Activated CD8-positive, alpha-beta T cell treated with anti-CD3 and anti-CD28 coated beads for 36 hours (primary cell): Measurements from ENCODE around the gene MUC13. TPM values are rescaled to one million over a fixed set of nuclear protein-coding genes. Genes with fewer than 3 reads are reported as not detected.

Experiments used
- ATAC-seq: fragments of 200-7000 bp; cut with Tn5 transposase; one replicate; pipeline ENCODE4 v1.10.0; 2021; ENCODE audit warnings: mild to moderate bottlenecking, moderate library complexity
- CTCF ChIA-PET: fragments of 350-600 bp; sonication (Branson Sonifier 250); formaldehyde crosslinking; loops from one replicate; lab custom pipeline; 2021; ENCODE audit warnings: antibody characterized with exemption; lab: Charles Lee
- POLR2A ChIA-PET: fragments of 350-600 bp; sonication (Branson Sonifier 250); formaldehyde crosslinking; loops from one replicate; lab custom pipeline; 2021; ENCODE audit warnings: antibody characterized with exemption; lab: Charles Lee
- DNase-seq: peaks from one replicate; pipeline ENCODE4 v3.0.0-alpha.2; 2020
- H3K27ac Mint-ChIP-seq: one replicate; pipeline ENCODE4 v1.8.0; 2021; ENCODE audit warnings: mild to moderate bottlenecking, mixed read lengths
- H3K27me3 Mint-ChIP-seq: one replicate; pipeline ENCODE4 v1.8.0; 2021; ENCODE audit warnings: mixed read lengths
- H3K36me3 Mint-ChIP-seq: one replicate; pipeline ENCODE4 v1.8.0; 2021; ENCODE audit warnings: low read depth, mixed read lengths
- H3K4me1 Mint-ChIP-seq: one replicate; pipeline ENCODE4 v1.8.0; 2021; ENCODE audit warnings: low read depth, mixed read lengths
- H3K4me3 Mint-ChIP-seq: one replicate; pipeline ENCODE4 v1.8.0; 2021; ENCODE audit warnings: mild to moderate bottlenecking, moderate library complexity, mixed read lengths
- H3K9me3 Mint-ChIP-seq: one replicate; pipeline ENCODE4 v1.8.0; 2021; ENCODE audit warnings: mixed read lengths
- intact Hi-C: fragments of 100-400 bp; cut with micrococcal nuclease; formaldehyde crosslinking; loops from one replicate; pipeline ENCODE4 v1.10.0; 2022
- total RNA-seq, 2 experiments: library from RNA; stranded (reverse); gene quantifications; one replicate each; pipeline ENCODE4 v1.2.3, GENCODE V29; 2021
- TF ChIP-seq, protein P1 (sequence below): fragments of 200-600 bp; IDR thresholded peaks from one replicate; pipeline ENCODE4 v1.8.0; 2022; ENCODE audit warnings: antibody characterized with exemption, mild to moderate bottlenecking

MUC13 gene
- total RNA-seq, 2 experiments from 2014 or later: not detected

GRCh38 chr3:124885466-124886167 lies 48.9 kb downstream of the MUC13 start:
- Mint-ChIP-seq H3K4me3 (peak overlapping the region; percentile 30), H3K4me1 (peaks cover 7% of the 10 kb centered on the region), H3K9me3 (no peaks in the 10 kb centered on the region), H3K27ac (no peak overlapping the region), H3K36me3 (no peaks in the 10 kb centered on the region), H3K27me3 (peaks cover 45% of the 10 kb centered on the region)
- no peak for ATAC-seq
- no peak for DNase-seq
- TF ChIP-seq, protein P1, sequence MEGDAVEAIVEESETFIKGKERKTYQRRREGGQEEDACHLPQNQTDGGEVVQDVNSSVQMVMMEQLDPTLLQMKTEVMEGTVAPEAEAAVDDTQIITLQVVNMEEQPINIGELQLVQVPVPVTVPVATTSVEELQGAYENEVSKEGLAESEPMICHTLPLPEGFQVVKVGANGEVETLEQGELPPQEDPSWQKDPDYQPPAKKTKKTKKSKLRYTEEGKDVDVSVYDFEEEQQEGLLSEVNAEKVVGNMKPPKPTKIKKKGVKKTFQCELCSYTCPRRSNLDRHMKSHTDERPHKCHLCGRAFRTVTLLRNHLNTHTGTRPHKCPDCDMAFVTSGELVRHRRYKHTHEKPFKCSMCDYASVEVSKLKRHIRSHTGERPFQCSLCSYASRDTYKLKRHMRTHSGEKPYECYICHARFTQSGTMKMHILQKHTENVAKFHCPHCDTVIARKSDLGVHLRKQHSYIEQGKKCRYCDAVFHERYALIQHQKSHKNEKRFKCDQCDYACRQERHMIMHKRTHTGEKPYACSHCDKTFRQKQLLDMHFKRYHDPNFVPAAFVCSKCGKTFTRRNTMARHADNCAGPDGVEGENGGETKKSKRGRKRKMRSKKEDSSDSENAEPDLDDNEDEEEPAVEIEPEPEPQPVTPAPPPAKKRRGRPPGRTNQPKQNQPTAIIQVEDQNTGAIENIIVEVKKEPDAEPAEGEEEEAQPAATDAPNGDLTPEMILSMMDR: no peak
- POLR2A ChIA-PET: no interaction called here
- intact Hi-C loops: no loop called here
- CTCF ChIA-PET: interaction anchor here (1.6 to 2.1 kb wide), 2 partner anchors 16 to 125 kb away, joined by 3 to 5 read pairs; no protein-coding TSS in a partner anchor

- DNase-seq (no peak), ATAC-seq (no peak)
- Mint-ChIP-seq H3K4me1 (peaks cover 7% of the 10 kb centered on the region), H3K4me3 (no peak overlapping the region), H3K27me3 (peaks cover 41% of the 10 kb centered on the region), H3K9me3 (no peaks in the 10 kb centered on the region), H3K27ac (no peak overlapping the region), H3K36me3 (no peaks in the 10 kb centered on the region)
- ChIA-PET POLR2A (no interaction called here), CTCF (interaction anchor here (2.1 kb wide), 1 partner anchor 17 kb away, joined by 5 read pairs; no protein-coding TSS in a partner anchor)
- TF ChIP-seq, protein P1: no peak
- intact Hi-C loops: no loop called here
Measured at GRCh38 chr3:124884474-124885101, 50.0 kb downstream of the MUC13 start.

- POLR2A ChIA-PET: no interaction called here
- no peaks in the 10 kb centered on the region for H3K36me3 Mint-ChIP-seq
- H3K9me3 Mint-ChIP-seq: no peaks in the 10 kb centered on the region
- intact Hi-C loops: no loop called here
- H3K27me3 Mint-ChIP-seq: peaks cover 43% of the 10 kb centered on the region
- H3K4me1 Mint-ChIP-seq: peaks cover 12% of the 10 kb centered on the region
- TF ChIP-seq, protein P1: no peak
- no peak overlapping the region for H3K4me3 Mint-ChIP-seq
- H3K27ac Mint-ChIP-seq: no peak overlapping the region
- CTCF ChIA-PET: interaction anchor here (1.1 kb wide), 1 partner anchor 17 kb away, joined by 3 read pairs; no protein-coding TSS in a partner anchor
- DNase-seq (no peak), ATAC-seq (no peak)
Measured at GRCh38 chr3:124883766-124884473, 50.6 kb downstream of the MUC13 start.

DNA sequence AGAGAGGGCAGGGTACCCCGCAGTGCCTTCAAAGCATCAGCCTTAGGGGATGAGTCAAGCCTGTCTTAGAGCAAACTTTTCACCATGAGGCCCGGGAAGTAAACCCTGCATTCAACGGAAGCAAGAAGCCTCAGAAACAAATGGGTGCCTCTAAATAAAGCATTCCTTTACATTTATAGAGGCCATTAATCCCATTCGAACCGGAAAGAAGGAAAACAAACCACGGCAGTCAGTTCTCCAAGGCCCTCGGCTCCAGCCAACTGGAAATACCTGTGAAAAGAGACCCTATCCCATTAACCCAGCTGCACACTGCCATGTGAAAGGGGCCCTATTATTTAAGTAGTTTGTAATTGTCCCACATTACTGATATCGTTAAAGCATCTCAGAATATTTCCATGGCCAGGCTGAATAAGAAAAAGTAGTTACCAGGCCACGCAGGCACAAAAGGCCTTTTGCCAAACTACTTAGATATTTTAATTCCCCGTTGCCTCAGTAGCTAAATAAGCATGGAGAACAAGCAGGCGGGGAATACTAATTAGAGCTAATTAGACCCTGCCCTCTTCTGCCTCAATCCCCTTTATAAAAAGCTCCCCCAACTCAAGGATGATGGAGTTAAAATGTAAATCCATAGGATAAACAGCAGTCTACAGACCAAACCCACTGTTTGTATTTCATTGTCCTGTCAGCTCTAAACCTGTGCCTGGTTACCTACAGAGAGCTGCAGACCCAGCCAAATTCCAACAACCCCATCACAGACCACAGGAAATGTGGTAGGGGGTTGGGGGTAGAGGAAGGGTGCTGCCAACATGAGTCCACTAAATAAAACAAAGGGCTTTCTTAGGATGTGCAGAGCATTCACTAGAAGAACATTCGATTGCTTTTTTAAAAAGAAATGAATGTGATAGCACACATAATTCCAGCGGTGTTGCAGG lies 51.5 kb downstream of the MUC13 start:
- H3K4me1 Mint-ChIP-seq: peaks cover 15% of the 10 kb centered on the region
- H3K36me3 Mint-ChIP-seq: no peaks in the 10 kb centered on the region
- DNase-seq (no peak), ATAC-seq (no peak)
- TF ChIP-seq, protein P1: no peak
- peaks cover 39% of the 10 kb centered on the region for H3K27me3 Mint-ChIP-seq
- no peaks in the 10 kb centered on the region for H3K9me3 Mint-ChIP-seq
- no peak overlapping the region for H3K4me3 Mint-ChIP-seq
- intact Hi-C loops: no loop called here
- no peak overlapping the region for H3K27ac Mint-ChIP-seq
- ChIA-PET CTCF (interaction anchor here (1.1 kb wide), 2 partner anchors 18 to 120 kb away, joined by 3 read pairs; no protein-coding TSS in a partner anchor), POLR2A (no interaction called here)
